A549 treated with Hydrocortisone at 1 μM for 4 hours (cell line): ENCODE data around the gene CERS3. TPM values are rescaled to one million over a fixed set of nuclear protein-coding genes. Genes with fewer than 3 reads are reported as not detected.

ENCODE experiments used
- total RNA-seq: library from RNA; stranded (reverse); fragments of 200-300 nt; extraction: Qiagen RNA extraction; gene quantifications from 5 replicates; pipeline ENCODE4 v1.2.3, GENCODE V29; 2022

Gene CERS3
- total RNA-seq, result not detected in 5 replicates

GRCh38 chr15:100528833-100529428, at the start of gene CERS3:
CERS3 (minus strand) TSS chr15:100528950; CDS start chr15:100501849, 27,101 bp downstream.

Other genes starting within 250 kb of the CERS3 start
- gene ADAMTS17, start 187.0 kb downstream of the CERS3 start, total RNA-seq, result 0.06 to 0.15 TPM (median 0.09 TPM) in 4 of 5 replicates, not detected in the other
- gene LINS1, start 73.2 kb upstream of the CERS3 start, total RNA-seq, result 10.8 to 14.3 TPM (median 11.4 TPM) in 5 replicates
- gene ASB7, start 73.6 kb upstream of the CERS3 start, total RNA-seq, result 9.6 to 12.7 TPM (median 11.8 TPM) in 5 replicates